GM21526 (cell line): Measurements from ENCODE around the gene ERBB2.

ENCODE experiments used
- ATAC-seq: cut with Tn5 transposase; IDR thresholded peaks from one replicate; pipeline ENCODE4 v1.9.1; 2021; ENCODE audit warnings: moderate library complexity; ENCODE audit not compliant: unreplicated experiment, low FRiP score

The ERBB2 gene

DNA sequence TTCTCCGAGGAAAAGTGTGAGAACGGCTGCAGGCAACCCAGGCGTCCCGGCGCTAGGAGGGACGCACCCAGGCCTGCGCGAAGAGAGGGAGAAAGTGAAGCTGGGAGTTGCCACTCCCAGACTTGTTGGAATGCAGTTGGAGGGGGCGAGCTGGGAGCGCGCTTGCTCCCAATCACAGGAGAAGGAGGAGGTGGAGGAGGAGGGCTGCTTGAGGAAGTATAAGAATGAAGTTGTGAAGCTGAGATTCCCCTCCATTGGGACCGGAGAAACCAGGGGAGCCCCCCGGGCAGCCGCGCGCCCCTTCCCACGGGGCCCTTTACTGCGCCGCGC, at the start of gene ERBB2:
Gene ERBB2 (plus strand): TSS at position 247 of the 330 bp plus-strand sequence. CDS start 175 bp downstream, outside the sequence.
- ATAC-seq = no peak

DNA sequence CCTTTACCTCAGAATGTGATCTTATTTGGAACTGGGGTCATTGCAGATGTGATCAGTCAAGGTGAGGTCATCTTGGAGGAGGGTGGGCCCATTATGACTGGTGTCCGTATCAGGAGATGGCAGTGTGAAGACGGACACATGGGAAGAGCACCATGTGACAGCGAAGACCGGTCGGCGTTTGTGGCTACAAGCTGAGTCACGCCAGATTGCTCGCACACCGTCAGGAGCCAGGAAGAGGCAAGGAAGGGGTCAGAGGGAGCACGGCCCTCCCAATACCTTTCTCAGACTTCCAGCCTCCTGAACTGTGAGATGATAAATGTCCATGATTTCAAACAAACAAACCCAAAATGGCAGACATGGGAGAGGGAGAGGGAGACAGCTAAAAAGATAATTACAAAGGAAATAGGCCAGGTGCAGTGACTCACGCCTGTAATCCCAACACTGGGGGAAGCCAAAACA, 49.7 kb upstream of the ERBB2 start:
- ATAC-seq = no peak

GRCh38 chr17:39651923-39652586, 47.8 kb upstream of the ERBB2 start:
- no peak for ATAC-seq

- ATAC-seq = no peak
Observed at GRCh38 chr17:39652587-39653315, 47.1 kb upstream of the ERBB2 start.

DNA sequence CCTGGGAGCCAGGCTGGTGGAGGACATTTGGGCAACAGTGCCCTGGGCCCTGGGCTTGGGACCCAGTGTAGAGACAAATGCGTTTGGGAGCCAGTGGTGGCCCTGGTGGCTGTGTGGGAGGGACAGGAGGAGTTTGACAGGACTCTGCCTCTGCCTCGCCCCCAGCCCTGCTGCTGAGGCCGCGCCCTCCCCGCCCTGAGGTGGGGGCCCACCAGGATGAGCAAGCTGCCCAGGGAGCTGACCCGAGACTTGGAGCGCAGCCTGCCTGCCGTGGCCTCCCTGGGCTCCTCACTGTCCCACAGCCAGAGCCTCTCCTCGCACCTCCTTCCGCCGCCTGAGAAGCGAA, 46.6 kb upstream of the ERBB2 start:
- no peak for ATAC-seq

GRCh38 chr17:39653662-39654331, 46.1 kb upstream of the ERBB2 start:
- ATAC-seq = no peak

DNA sequence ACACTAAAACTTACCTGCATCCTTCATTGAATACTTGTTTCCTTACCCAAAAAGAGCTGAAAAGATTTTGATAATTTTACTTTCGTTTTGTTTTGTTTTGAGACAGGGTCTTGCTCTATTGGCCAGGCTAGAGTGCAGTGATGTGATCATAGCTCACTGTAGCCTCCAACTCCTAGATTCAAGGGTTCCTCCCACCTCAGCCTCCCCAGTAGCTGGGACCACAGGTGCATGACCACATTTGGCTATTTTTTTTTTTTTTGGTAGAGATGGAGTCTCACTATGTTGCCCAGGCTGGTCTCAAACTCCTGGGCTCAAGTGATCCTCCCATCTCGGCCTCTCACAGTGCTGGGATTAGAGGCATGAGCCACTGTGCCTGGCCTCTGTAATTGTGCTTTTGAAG, 44.8 kb upstream of the ERBB2 start:
- ATAC-seq = no peak

DNA sequence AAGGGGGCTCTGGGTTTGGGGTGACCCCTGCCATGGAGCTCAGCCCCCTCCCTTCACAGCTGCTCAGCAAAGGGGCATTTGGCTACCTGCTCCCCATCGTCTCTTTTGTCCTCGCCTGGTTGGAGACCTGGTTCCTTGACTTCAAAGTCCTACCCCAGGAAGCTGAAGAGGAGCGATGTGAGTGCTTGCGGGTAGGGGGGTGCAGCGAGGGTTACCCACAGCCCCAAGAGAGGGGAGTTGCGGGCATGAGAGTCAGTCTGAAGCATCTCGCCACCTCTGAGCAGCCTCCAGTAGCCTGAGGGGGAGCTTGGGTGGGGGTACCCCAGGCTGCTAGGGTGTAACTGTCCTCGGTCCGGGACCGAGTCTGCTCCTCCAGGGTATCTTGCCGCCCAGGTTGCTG, 41.5 kb upstream of the ERBB2 start:
- ATAC-seq = no peak

- ATAC-seq = no peak
Observed at GRCh38 chr17:39658760-39659159, 41.1 kb upstream of the ERBB2 start.

DNA sequence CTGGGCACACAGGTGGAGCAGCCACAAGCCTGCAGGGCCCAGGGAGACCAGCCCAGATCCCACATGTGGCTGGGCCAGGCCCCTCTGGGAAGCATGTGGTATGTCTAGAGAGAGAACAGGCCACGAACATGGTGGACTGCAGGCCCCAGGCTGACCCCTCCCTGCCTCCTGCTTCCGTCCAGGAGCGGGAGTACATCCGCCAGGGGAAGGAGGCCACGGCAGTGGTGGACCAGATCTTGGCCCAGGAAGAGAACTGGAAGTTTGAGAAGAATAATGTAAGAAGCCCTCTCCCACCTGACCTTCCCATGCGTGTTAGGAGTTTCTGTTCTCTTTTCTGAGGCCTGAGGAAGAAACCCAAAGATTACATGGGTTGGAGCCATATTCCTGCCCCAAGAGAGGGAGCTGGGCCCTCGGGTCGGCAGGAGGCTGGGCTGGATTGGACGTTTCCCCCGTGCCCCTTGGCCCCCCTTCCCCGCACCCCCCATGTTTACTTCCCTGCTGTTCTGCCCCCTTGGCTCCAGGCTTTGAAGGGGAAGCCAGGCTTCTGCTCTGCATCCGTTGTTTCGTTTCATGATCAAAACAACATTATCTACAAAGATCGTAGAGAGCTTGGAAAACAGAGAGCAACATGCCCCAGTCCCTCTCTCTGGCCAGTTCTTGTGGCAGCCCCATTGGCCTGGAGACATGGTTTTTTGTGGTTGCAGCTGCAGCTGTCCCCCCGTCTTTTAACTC, 40.4 kb upstream of the ERBB2 start:
- ATAC-seq = no peak

GRCh38 chr17:39660011-39660360, 39.9 kb upstream of the ERBB2 start:
- ATAC-seq = no peak

- ATAC-seq = no peak
Observed at GRCh38 chr17:39660397-39661385, 39.2 kb upstream of the ERBB2 start.

DNA sequence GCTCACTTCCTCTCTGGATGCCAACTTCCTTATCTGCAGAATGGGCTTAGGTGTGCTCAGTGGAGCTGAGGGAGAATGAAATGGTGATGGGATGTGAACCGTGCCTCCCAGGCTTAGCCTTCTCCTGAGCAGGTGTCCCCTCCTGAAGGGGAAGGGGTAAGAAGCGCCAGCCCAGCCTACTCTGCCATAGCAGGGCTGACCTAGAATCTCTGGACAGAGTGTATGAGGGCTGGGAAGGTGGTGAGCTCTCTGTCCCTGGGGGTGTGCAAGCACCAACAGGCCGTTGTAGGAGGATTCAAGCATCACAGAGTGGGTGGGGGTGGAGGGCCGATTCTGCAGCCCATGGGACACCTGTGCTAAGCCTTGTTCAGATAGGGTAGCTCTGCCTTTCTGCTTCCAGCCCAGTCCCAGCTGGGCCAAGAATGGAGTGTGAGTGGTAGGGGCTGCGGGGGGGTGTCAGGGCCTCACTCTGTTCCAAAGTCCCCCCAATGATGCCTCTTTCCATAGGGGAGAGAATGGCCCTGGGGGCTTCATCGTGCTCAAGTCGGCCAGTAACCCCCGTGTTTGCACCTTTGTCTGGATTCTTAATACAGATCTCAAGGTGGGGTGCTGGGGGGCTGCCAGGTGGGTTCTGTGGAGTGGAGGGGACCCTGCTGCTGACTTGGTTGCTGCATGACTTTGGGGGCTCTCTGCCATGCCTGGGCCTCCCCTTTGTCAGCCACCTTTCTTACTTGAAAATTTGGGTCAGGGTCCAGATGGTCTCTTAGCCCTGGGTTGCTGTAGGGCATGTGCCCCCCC, 37.9 kb upstream of the ERBB2 start:
- no peak for ATAC-seq

GRCh38 chr17:39662551-39663339, 37.1 kb upstream of the ERBB2 start:
- ATAC-seq = no peak

GRCh38 chr17:39663340-39663687, 36.5 kb upstream of the ERBB2 start:
- no peak for ATAC-seq

DNA sequence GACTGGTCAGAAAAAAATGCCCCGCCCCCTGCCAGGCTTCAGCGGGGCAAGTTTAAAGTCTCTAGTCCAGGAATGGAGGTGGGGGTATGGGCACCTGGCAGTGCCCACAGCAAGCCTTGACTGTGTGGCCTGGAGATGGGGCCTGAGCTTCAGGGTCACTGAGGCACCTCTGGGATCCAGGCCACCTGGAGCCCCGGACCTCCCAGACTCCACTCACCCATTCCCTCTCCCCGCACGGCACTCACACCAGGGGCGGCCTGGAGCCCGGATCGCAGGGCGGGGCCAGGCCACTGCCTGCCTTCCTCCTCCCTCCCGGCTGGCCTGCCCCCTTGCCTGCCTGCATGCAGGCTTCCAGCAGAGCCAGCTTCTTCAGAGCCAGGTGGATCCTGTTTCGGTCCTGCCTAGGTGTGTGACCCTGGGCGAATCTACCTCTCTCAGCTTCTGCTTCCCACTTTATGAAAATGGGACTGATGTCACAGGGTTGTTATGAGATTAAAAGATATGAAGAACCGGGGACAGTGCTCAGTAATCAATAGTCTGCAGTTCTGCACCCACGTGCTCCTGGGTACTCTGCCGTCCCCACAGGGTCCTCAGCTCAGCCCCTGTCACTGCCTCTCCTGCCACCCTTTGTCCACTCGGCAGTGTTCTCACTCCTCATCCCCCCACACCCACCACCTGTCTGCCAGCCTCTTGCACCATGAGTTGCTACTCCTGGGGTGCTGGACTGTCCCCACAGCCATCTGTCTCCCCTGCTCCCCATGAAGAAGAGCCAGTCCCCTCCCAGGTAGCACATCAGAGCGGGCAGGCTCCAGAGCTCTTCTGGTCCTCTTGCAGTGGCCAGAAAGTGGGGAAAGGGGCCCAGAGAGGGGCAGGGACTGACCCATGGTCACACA, 35.9 kb upstream of the ERBB2 start:
- no peak for ATAC-seq
